Embryonic facial prominence (tissue), 1 donor: ENCODE measurements around the gene WASL.

Experiments used
- DNase-seq: peaks from one replicate; pipeline ENCODE4 v3.0.0-alpha.2; 2016; ENCODE audit errors: extremely low spot score

The WASL gene

GRCh38 chr7:123692471-123692877, 56.3 kb downstream of the WASL start:
- no peak for DNase-seq

GRCh38 chr7:123690550-123690949, 58.3 kb downstream of the WASL start:
- no peak for DNase-seq

- DNase-seq = no peak
These were observed 59.6 kb downstream of the WASL start for GRCh38 chr7:123689250-123689649.

- no peak for DNase-seq
These were observed 61.1 kb downstream of the WASL start for GRCh38 chr7:123687727-123688126.

GRCh38 chr7:123687161-123687560, 61.6 kb downstream of the WASL start:
- no peak for DNase-seq

GRCh38 chr7:123682690-123683089, 66.1 kb downstream of the WASL start:
- DNase-seq = peak; percentile 28

- no peak for DNase-seq
These were observed 67.2 kb downstream of the WASL start for GRCh38 chr7:123681561-123681960.

- no peak for DNase-seq
These were observed 68.2 kb downstream of the WASL start for GRCh38 chr7:123680580-123680979.

GRCh38 chr7:123679614-123680013, 69.2 kb downstream of the WASL start:
- no peak for DNase-seq

- DNase-seq = no peak
These were observed 71.6 kb downstream of the WASL start for GRCh38 chr7:123677061-123677715.

- DNase-seq = no peak
These were observed 73.7 kb downstream of the WASL start for GRCh38 chr7:123675181-123675473.

- no peak for DNase-seq
These were observed 74.2 kb downstream of the WASL start for GRCh38 chr7:123674399-123675180.

GRCh38 chr7:123673752-123674398, 74.9 kb downstream of the WASL start:
- no peak for DNase-seq

- no peak for DNase-seq
These were observed 75.6 kb downstream of the WASL start for GRCh38 chr7:123673137-123673732.

GRCh38 chr7:123669485-123669884, 79.3 kb downstream of the WASL start:
- no peak for DNase-seq

- no peak for DNase-seq
These were observed 82.3 kb downstream of the WASL start for GRCh38 chr7:123666492-123666891.

- DNase-seq = no peak
These were observed 82.9 kb downstream of the WASL start for GRCh38 chr7:123665896-123666295.

- no peak for DNase-seq
These were observed 83.6 kb downstream of the WASL start for GRCh38 chr7:123665157-123665556.

GRCh38 chr7:123663200-123663599, 85.6 kb downstream of the WASL start:
- no peak for DNase-seq

- no peak for DNase-seq
These were observed 86.0 kb downstream of the WASL start for GRCh38 chr7:123662755-123663154.

- DNase-seq = no peak
These were observed 86.5 kb downstream of the WASL start for GRCh38 chr7:123662293-123662692.

- DNase-seq = no peak
These were observed 87.0 kb downstream of the WASL start for GRCh38 chr7:123661765-123662164.
